ENCODE data around the gene ST6GALNAC4.
"Not testable (repeated sequence)": the region's sequence is repeated elsewhere in the genome, so short reads cannot be mapped to it uniquely, and the experiment has no call there.

The ST6GALNAC4 gene

GRCh38 chr9:127870887-127871286, 46.0 kb downstream of the ST6GALNAC4 start:
- DNase-seq (ENCODE audit: low spot score in 2 of 2) (no peak), ATAC-seq (no peak)
- peaks cover 18% of the 10 kb centered on the region for H3K4me1 Mint-ChIP-seq
- H3K9me3 Mint-ChIP-seq = no peaks in the 10 kb centered on the region
- no peak overlapping the region for H3K4me3 Mint-ChIP-seq
- H3K27ac Mint-ChIP-seq = peak overlapping the region; percentile 52
- H3K36me3 Mint-ChIP-seq = peaks cover 6% of the 10 kb centered on the region

- peaks cover 25% of the 10 kb centered on the region for H3K4me1 Mint-ChIP-seq
- not testable (repeated sequence) for H3K36me3 Mint-ChIP-seq; ATAC-seq; DNase-seq (ENCODE audit: low spot score in 2 of 2); H3K9me3 Mint-ChIP-seq; H3K27ac Mint-ChIP-seq; H3K4me3 Mint-ChIP-seq
Measured at GRCh38 chr9:127870153-127870491, 46.7 kb downstream of the ST6GALNAC4 start.

- H3K36me3 Mint-ChIP-seq = peaks cover 6% of the 10 kb centered on the region
- no peak overlapping the region for H3K4me3 Mint-ChIP-seq
- no peaks in the 10 kb centered on the region for H3K9me3 Mint-ChIP-seq
- peak; percentile 93 for DNase-seq (ENCODE audit: low spot score in 2 of 2)
- peak; percentile 82 for ATAC-seq
- no peak overlapping the region for H3K27ac Mint-ChIP-seq
- H3K4me1 Mint-ChIP-seq = peaks cover 30% of the 10 kb centered on the region
Measured at GRCh38 chr9:127869310-127870152, 47.3 kb downstream of the ST6GALNAC4 start.

- H3K4me3 Mint-ChIP-seq = no peak overlapping the region
- H3K4me1 Mint-ChIP-seq = peaks cover 30% of the 10 kb centered on the region
- H3K36me3 Mint-ChIP-seq = peaks cover 6% of the 10 kb centered on the region
- no peaks in the 10 kb centered on the region for H3K9me3 Mint-ChIP-seq
- ATAC-seq (no peak), DNase-seq (ENCODE audit: low spot score in 2 of 2) (no peak)
- peak overlapping the region; percentile 48 for H3K27ac Mint-ChIP-seq
Measured at GRCh38 chr9:127868278-127868902, 48.5 kb downstream of the ST6GALNAC4 start.

GRCh38 chr9:127867356-127868277, 49.2 kb downstream of the ST6GALNAC4 start:
- no peak overlapping the region for H3K4me3 Mint-ChIP-seq
- H3K9me3 Mint-ChIP-seq = no peaks in the 10 kb centered on the region
- peaks cover 36% of the 10 kb centered on the region for H3K4me1 Mint-ChIP-seq
- DNase-seq (ENCODE audit: low spot score in 2 of 2) (no peak), ATAC-seq (no peak)
- no peak overlapping the region for H3K27ac Mint-ChIP-seq
- H3K36me3 Mint-ChIP-seq = peaks cover 6% of the 10 kb centered on the region

GRCh38 chr9:127866535-127866934, 50.3 kb downstream of the ST6GALNAC4 start:
- H3K4me3 Mint-ChIP-seq = no peak overlapping the region
- no peaks in the 10 kb centered on the region for H3K9me3 Mint-ChIP-seq
- ATAC-seq = no peak
- no peaks in the 10 kb centered on the region for H3K36me3 Mint-ChIP-seq
- no peak for DNase-seq (ENCODE audit: low spot score in 2 of 2)
- H3K4me1 Mint-ChIP-seq = peaks cover 41% of the 10 kb centered on the region
- H3K27ac Mint-ChIP-seq = no peak overlapping the region

- Mint-ChIP-seq H3K36me3 (no peaks in the 10 kb centered on the region), H3K9me3 (no peaks in the 10 kb centered on the region), H3K27ac (peak overlapping the region; percentile 29), H3K4me3 (no peak overlapping the region), H3K4me1 (peaks cover 44% of the 10 kb centered on the region)
- no peak for DNase-seq (ENCODE audit: low spot score in 2 of 2)
- peak; percentile 77 for ATAC-seq
Measured at GRCh38 chr9:127865645-127866464, 51.0 kb downstream of the ST6GALNAC4 start.

- H3K27ac Mint-ChIP-seq = peak overlapping the region; percentile 97
- DNase-seq (ENCODE audit: low spot score in 2 of 2) = no peak
- no peak for ATAC-seq
- H3K4me1 Mint-ChIP-seq = peaks cover 51% of the 10 kb centered on the region
- H3K4me3 Mint-ChIP-seq = no peak overlapping the region
- no peaks in the 10 kb centered on the region for H3K36me3 Mint-ChIP-seq
- H3K9me3 Mint-ChIP-seq = no peaks in the 10 kb centered on the region
Measured at GRCh38 chr9:127863191-127863621, 53.6 kb downstream of the ST6GALNAC4 start.

GRCh38 chr9:127862075-127863011, 54.5 kb downstream of the ST6GALNAC4 start:
- ATAC-seq = peak; percentile 57
- Mint-ChIP-seq H3K36me3 (no peaks in the 10 kb centered on the region), H3K4me3 (peak overlapping the region; percentile 38), H3K9me3 (no peaks in the 10 kb centered on the region), H3K4me1 (peaks cover 55% of the 10 kb centered on the region), H3K27ac (peak overlapping the region; percentile 97)
- peak; percentile 25 to 74 for DNase-seq (ENCODE audit: low spot score in 2 of 2)

GRCh38 chr9:127860779-127861178, 56.1 kb downstream of the ST6GALNAC4 start:
- Mint-ChIP-seq H3K4me3 (no peak overlapping the region), H3K27ac (peak overlapping the region; percentile 97), H3K36me3 (no peaks in the 10 kb centered on the region), H3K4me1 (peaks cover 54% of the 10 kb centered on the region), H3K9me3 (no peaks in the 10 kb centered on the region)
- ATAC-seq = no peak
- DNase-seq (ENCODE audit: low spot score in 2 of 2) = no peak

GRCh38 chr9:127860260-127860659, 56.6 kb downstream of the ST6GALNAC4 start:
- Mint-ChIP-seq H3K27ac (peak overlapping the region; percentile 97), H3K4me1 (peaks cover 51% of the 10 kb centered on the region), H3K36me3 (no peaks in the 10 kb centered on the region), H3K9me3 (no peaks in the 10 kb centered on the region), H3K4me3 (no peak overlapping the region)
- ATAC-seq (no peak), DNase-seq (ENCODE audit: low spot score in 2 of 2) (no peak)

GRCh38 chr9:127858041-127858512, 58.8 kb downstream of the ST6GALNAC4 start:
- no peak for DNase-seq (ENCODE audit: low spot score in 2 of 2)
- H3K4me1 Mint-ChIP-seq = peaks cover 43% of the 10 kb centered on the region
- no peak for ATAC-seq
- H3K9me3 Mint-ChIP-seq = no peaks in the 10 kb centered on the region
- peak overlapping the region; percentile 86 for H3K27ac Mint-ChIP-seq
- no peak overlapping the region for H3K4me3 Mint-ChIP-seq
- H3K36me3 Mint-ChIP-seq = no peaks in the 10 kb centered on the region

Measured in stimulated activated effector memory CD8-positive, alpha-beta T cell treated with anti-CD3 and anti-CD28 coated beads, Interleukin-12 subunit alpha, Interleukin-12 subunit beta, amount 100 ng/mL, for 72 hours (primary cell).